Measurements from ENCODE around the gene RLN3. TPM values are rescaled to one million over a fixed set of nuclear protein-coding genes. Genes with fewer than 3 reads are reported as not detected.
A peak's percentile ranks its signal among the peaks of the same experiment; 100 is the strongest.

RLN3 gene
- total and polyA plus RNA-seq, 3 donors from 2014 or later: 1.7 TPM; not detected in 2

GRCh38 chr19:14058182-14059092, 30.5 kb downstream of the RLN3 start:
- H3K36me3 ChIP-seq (ENCODE audit: low read depth, missing control alignments): no peaks in the 10 kb centered on the region
- no peak for DNase-seq
- H3K27ac ChIP-seq: no peak overlapping the region
- no peaks in the 10 kb centered on the region for H3K9me3 ChIP-seq
- H3K4me3 ChIP-seq: no peak overlapping the region
- intact Hi-C loops (cut with DNase I; ENCODE audit: low total_unique reads): no loop called here
- WGBS, 2 donors: 18 to 19% methylated on average over 17 of the region's 17 CpGs
- no peak for TF ChIP-seq POLR2A (IDR thresholded peaks at IDR 0.05)
- TF ChIP-seq, protein P1, sequence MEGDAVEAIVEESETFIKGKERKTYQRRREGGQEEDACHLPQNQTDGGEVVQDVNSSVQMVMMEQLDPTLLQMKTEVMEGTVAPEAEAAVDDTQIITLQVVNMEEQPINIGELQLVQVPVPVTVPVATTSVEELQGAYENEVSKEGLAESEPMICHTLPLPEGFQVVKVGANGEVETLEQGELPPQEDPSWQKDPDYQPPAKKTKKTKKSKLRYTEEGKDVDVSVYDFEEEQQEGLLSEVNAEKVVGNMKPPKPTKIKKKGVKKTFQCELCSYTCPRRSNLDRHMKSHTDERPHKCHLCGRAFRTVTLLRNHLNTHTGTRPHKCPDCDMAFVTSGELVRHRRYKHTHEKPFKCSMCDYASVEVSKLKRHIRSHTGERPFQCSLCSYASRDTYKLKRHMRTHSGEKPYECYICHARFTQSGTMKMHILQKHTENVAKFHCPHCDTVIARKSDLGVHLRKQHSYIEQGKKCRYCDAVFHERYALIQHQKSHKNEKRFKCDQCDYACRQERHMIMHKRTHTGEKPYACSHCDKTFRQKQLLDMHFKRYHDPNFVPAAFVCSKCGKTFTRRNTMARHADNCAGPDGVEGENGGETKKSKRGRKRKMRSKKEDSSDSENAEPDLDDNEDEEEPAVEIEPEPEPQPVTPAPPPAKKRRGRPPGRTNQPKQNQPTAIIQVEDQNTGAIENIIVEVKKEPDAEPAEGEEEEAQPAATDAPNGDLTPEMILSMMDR (IDR thresholded peaks at IDR 0.05): no peak
- H3K4me1 ChIP-seq: peaks cover 13% of the 10 kb centered on the region
- H3K27me3 ChIP-seq: no peaks in the 10 kb centered on the region

- H3K36me3 ChIP-seq (ENCODE audit: low read depth, missing control alignments): no peaks in the 10 kb centered on the region
- no peaks in the 10 kb centered on the region for H3K9me3 ChIP-seq
- 14 to 15% methylated on average over 12 to 15 of the region's 15 CpGs for WGBS, 2 donors
- H3K27ac ChIP-seq: no peak overlapping the region
- TF ChIP-seq, protein P1 (IDR thresholded peaks at IDR 0.05): peak in 1 of 3 experiments; percentile 53
- no peak for TF ChIP-seq POLR2A (IDR thresholded peaks at IDR 0.05)
- peaks cover 13% of the 10 kb centered on the region for H3K4me1 ChIP-seq
- no peak overlapping the region for H3K4me3 ChIP-seq
- no peaks in the 10 kb centered on the region for H3K27me3 ChIP-seq
- intact Hi-C loops (cut with DNase I; ENCODE audit: low total_unique reads): no loop called here
- DNase-seq: peak; percentile 39
Measured at GRCh38 chr19:14059093-14059480, 31.1 kb downstream of the RLN3 start.

- H3K36me3 ChIP-seq (ENCODE audit: low read depth, missing control alignments): no peaks in the 10 kb centered on the region
- DNase-seq: no peak
- H3K27ac ChIP-seq: no peak overlapping the region
- H3K4me1 ChIP-seq: peaks cover 13% of the 10 kb centered on the region
- no peaks in the 10 kb centered on the region for H3K27me3 ChIP-seq
- intact Hi-C loops (cut with DNase I; ENCODE audit: low total_unique reads): no loop called here
- 62 to 63% methylated on average over 8 of the region's 8 CpGs for WGBS, 2 donors
- H3K9me3 ChIP-seq: no peaks in the 10 kb centered on the region
- no peak overlapping the region for H3K4me3 ChIP-seq
- TF ChIP-seq, protein P1 (IDR thresholded peaks at IDR 0.05): no peak
- TF ChIP-seq POLR2A (IDR thresholded peaks at IDR 0.05): no peak
Measured at GRCh38 chr19:14059652-14060155, 31.8 kb downstream of the RLN3 start.

GRCh38 chr19:14061081-14061749, 33.3 kb downstream of the RLN3 start:
- no peaks in the 10 kb centered on the region for H3K9me3 ChIP-seq
- intact Hi-C loops (cut with DNase I; ENCODE audit: low total_unique reads): no loop called here
- no peak for TF ChIP-seq POLR2A (IDR thresholded peaks at IDR 0.05)
- TF ChIP-seq, protein P1 (IDR thresholded peaks at IDR 0.05): no peak
- no peak for DNase-seq
- H3K27ac ChIP-seq: no peak overlapping the region
- H3K27me3 ChIP-seq: no peaks in the 10 kb centered on the region
- peaks cover 13% of the 10 kb centered on the region for H3K4me1 ChIP-seq
- H3K4me3 ChIP-seq: no peak overlapping the region
- 44 to 45% methylated on average over 9 of the region's 9 CpGs for WGBS, 2 donors
- no peaks in the 10 kb centered on the region for H3K36me3 ChIP-seq (ENCODE audit: low read depth, missing control alignments)
